SKM-1 treated with dmso at 0.1 percent for 144 hours (cell line): ENCODE results near the gene NKX6-1.

Experiments used
- DNase-seq: peaks from one replicate; lab custom pipeline; 2025; ENCODE audit not compliant: unreplicated experiment; lab: John Stamatoyannopoulos, UW

Gene NKX6-1

GRCh38 chr4:84479663-84480062 is 19.4 kb downstream of the NKX6-1 start:
- DNase-seq = peak; percentile 26

GRCh38 chr4:84477738-84478137 is 21.4 kb downstream of the NKX6-1 start:
- DNase-seq = no peak

- no peak for DNase-seq
Measured at GRCh38 chr4:84474107-84474506, 25.0 kb downstream of the NKX6-1 start.

- no peak for DNase-seq
Measured at GRCh38 chr4:84472154-84472553, 26.9 kb downstream of the NKX6-1 start.

- DNase-seq = no peak
Measured at GRCh38 chr4:84470204-84470785, 28.8 kb downstream of the NKX6-1 start.

- no peak for DNase-seq
Measured at GRCh38 chr4:84467601-84468000, 31.5 kb downstream of the NKX6-1 start.

GRCh38 chr4:84459783-84460182 is 39.3 kb downstream of the NKX6-1 start:
- no peak for DNase-seq

GRCh38 chr4:84456157-84456556 is 42.9 kb downstream of the NKX6-1 start:
- DNase-seq = no peak

- DNase-seq = no peak
Measured at GRCh38 chr4:84455697-84456096, 43.4 kb downstream of the NKX6-1 start.

- no peak for DNase-seq
Measured at GRCh38 chr4:84451546-84451945, 47.5 kb downstream of the NKX6-1 start.

GRCh38 chr4:84443523-84443922 is 55.6 kb downstream of the NKX6-1 start:
- no peak for DNase-seq

GRCh38 chr4:84442778-84443177 is 56.3 kb downstream of the NKX6-1 start:
- no peak for DNase-seq
